Ovary (tissue), 3 donors: ENCODE measurements around the gene KSR1.

Experiments used
- CTCF ChIP-seq, 3 donors: fragments of 450-650 bp in 2 of 3; fragments of 200-600 bp in 1 of 3; IDR thresholded peaks; one replicate each; pipeline versions ENCODE4 v1.5.1 to v1.8.0; 2016 to 2022; ENCODE audit warnings: antibody characterized with exemption in 3 of 3, mild to moderate bottlenecking in 1 of 3
- EP300 ChIP-seq: sonication (generic); formaldehyde crosslinking; IDR thresholded peaks from one replicate; pipeline ENCODE4 v1.6.1; 2017; ENCODE audit warnings: antibody characterized with exemption
- donor health status: DM: no; HTN: no; CAD: no.

GRCh38 chr17:27615121-27615520 is 158.9 kb downstream of the KSR1 start:
- no peak for TF ChIP-seq CTCF (IDR thresholded peaks at IDR 0.05)
- no peak for TF ChIP-seq EP300
